GM19099 (cell line): ENCODE data around the gene FNIP2.

Source experiments
- POLR2A ChIP-seq: IDR thresholded peaks from 3 replicates; pipeline ENCODE4 v1.6.1; 2011; ENCODE audit warnings: low read depth; ENCODE audit not compliant: insufficient read length; ENCODE audit errors: extremely low read depth

FNIP2 gene

GRCh38 chr4:158768555-158769174 lies at the start of gene FNIP2:
FNIP2 (plus strand) TSS chr4:158769026; CDS start chr4:158769213, 187 bp downstream.
- TF ChIP-seq POLR2A = peak; percentile 61

DNA sequence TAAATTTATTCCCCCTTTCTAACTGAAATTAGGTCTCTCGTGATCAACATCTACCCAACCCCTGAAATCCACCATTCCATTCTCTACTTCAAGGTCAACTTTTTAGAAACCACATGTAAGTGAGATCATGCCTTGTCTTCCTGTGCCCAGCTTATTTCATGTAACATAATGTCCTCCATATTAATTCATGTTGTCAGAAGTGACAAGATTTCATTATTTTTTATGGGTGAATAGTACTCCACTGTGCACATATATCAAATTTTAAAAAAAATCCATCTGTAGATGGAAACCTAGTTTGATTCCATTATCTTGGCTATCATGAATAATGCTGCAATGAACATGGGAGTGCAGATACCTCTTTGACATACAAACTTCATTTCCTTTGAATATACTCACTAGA lies 47.1 kb upstream of the FNIP2 start:
- no peak for TF ChIP-seq POLR2A

- TF ChIP-seq POLR2A = no peak
These were observed 46.4 kb upstream of the FNIP2 start for GRCh38 chr4:158722291-158722916.

GRCh38 chr4:158722917-158723793 lies 45.7 kb upstream of the FNIP2 start, which contains the start of gene PPID:
PPID (minus strand) TSS chr4:158723396; CDS start chr4:158723288, 108 bp downstream.
- peak; percentile 92 for TF ChIP-seq POLR2A

DNA sequence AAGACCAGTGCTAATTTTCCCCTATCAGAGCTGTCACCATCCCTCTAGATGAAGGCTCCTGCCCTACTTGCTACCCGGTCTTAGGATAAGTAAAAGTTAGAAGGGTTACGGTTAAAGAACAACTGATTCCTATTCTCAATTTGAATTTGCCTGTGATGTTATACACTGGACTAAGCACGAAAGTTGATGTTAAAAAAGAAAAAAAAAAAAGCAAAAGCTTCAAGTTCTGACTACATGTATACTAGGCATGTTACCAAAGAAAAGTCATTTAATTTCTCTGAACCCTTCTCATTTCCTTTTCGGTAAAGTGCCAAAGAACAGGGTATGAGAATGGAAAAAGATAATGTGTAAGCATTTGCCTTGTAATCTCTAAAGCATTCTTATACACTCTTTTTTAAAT lies 44.2 kb upstream of the FNIP2 start:
- TF ChIP-seq POLR2A = no peak

DNA sequence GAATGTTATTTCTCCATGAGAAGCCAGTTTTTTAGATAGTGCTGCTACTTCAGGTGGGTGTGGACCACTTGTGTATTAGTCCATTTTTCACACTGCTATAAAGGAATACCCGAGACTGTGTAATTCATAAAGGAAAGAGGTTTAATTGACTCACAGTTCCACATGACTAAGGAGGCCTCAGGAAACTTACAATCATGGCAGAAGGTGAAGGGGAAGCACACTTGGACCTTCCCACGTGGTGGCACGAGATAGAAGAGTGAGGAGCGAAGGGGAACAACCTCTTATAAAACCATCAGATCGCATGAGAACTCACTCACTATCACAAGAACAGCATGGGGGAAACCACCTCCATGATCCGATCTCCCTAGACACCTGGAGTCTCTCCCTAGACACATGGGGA lies 42.2 kb upstream of the FNIP2 start:
- no peak for TF ChIP-seq POLR2A

GRCh38 chr4:158728236-158728635 lies 40.6 kb upstream of the FNIP2 start:
- TF ChIP-seq POLR2A = no peak

GRCh38 chr4:158729716-158730559 lies 38.9 kb upstream of the FNIP2 start:
- no peak for TF ChIP-seq POLR2A

DNA sequence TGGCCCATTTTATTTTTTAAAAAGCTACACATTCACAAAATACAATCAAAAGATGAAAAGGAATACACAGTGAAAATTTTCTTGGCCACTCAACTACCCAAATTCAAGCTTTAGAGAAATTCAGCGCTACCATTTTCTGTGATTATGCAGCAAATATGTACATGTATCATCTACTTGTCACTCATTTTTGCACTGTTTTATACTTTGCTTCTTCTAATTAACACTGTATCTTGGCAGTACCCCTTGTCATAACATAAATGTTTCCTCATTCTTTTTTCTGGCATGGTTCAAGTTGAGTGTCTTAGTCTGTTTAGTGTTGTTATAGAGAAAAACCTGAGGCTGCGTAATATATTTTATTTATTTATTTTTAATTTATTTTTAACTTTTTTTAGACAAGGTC lies 30.0 kb upstream of the FNIP2 start:
- no peak for TF ChIP-seq POLR2A

- TF ChIP-seq POLR2A = no peak
These were observed 29.2 kb upstream of the FNIP2 start for GRCh38 chr4:158739600-158739999.

DNA sequence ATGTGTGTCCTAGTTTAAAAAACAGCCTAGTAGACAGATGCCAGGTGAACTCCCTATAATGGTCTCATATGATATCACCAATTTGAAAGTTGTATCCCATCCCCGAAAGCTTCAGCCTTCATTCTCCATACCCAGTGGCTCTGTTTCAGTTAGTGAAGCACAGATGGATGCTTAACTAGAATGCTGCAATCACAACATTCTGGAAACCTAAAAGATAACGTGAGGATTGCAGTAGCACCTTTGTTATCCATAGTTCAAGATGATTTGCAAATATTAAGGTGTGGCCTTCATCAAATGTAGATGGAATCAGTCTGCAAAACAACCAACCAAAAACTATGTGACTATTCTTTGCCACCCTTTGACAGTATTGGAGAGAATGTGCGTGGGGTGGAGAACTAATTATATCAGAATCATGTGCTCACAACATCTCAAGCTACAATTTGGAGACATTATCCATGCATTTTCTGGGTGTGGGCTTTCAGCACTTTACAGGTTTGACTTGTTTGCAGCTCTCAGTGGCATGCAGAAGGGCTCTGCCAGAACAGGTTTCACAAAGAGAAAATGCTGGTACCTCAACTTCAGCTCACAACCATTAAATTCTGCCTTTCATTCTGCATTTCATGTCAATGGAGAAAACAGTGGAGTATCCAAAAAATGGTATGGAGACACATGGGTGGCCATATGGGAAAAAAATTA lies 27.4 kb upstream of the FNIP2 start:
- no peak for TF ChIP-seq POLR2A

- TF ChIP-seq POLR2A = no peak
These were observed 18.4 kb upstream of the FNIP2 start for GRCh38 chr4:158750379-158750778.

DNA sequence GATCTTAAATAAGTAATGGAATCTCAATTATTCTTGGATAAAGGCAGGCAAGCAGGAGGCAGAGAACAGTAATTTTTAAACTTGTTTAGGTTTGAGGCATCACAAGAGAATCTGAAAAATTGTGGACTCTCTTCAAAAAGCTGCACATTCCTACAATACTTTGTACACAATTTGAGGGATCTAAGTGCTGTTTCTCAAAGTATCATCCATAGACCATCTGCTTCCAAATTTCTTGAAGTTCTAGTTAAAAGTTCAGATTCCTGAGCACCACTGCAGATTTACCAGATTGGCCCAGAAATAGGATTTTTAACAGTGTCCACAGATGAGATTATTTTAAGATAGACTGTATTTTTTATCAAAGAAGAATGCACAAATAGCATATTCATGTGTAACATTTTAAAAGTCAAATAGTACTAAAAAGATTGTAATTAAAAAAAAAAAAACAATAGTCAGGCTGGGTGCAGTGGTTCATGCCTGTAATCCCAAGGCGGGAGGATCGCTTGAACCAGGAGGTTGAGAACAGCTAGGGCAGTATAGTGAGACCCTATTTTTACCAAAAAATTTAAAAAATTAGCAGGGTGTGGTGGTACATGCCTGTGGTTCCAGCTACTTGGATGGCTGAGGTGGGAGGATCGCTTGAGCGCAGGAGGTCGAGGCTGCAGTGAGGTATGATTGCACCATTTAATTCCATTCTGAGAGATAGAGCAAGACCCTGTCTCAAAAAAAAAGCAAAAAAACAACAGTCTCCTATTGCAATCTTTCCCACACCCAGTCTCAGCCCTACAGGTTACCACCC lies 14.2 kb upstream of the FNIP2 start:
- TF ChIP-seq POLR2A = no peak

DNA sequence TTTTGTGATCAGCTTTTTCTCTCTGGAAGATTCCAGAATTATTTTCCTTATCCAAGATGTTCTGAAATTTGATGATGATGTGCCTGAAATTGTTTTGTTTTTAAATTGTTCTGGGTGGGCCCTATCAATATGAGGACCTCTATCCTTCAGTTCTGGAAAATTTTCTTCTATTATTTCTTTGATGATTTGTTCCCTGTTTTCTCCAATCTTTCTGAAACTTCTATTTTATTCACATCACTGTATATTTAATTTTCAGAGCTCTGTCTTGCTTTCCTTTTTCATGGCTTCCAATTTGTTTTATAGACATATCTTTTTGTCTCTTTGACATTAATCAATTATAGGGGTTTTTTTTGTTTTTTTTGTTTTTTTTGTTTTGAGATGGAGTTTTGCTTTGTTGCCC lies 12.2 kb upstream of the FNIP2 start:
- TF ChIP-seq POLR2A = no peak

DNA sequence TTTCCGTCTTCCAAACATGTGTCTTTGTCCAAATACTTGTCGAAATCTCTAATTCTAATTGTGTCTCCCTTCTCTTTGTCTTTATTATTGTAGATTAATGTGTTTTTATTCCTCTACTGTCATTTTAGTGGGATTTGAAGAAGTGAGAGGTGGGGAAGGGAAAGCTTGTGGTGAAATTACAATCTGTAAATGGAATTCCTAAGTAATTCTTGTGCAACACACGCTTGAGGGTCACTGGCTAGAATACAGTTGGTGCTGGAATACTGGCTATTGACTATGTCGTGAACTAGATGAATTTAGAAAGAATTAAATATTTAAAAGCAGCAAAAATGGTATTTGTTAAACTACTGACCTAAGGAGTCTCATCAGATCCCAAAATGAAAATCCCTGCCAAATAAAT lies 10.7 kb upstream of the FNIP2 start:
- no peak for TF ChIP-seq POLR2A
